Measurements from ENCODE around the gene ATP12A.

GRCh38 chr13:24718192-24718965 lies 38.2 kb downstream of the ATP12A start:
- no peak for TF ChIP-seq POLR2AphosphoS5 (IDR thresholded peaks at IDR 0.05; ENCODE audit: insufficient read depth in 1 of 2, low read depth in 1 of 2)
- TF ChIP-seq CTCF (IDR thresholded peaks at IDR 0.05): no peak
- TF ChIP-seq POLR2A (IDR thresholded peaks at IDR 0.05): no peak

Data from vagina (tissue), 2 donors.